Kasumi-1 (cell line): ENCODE results near the gene RNF103.
"Not testable (repeated sequence)": the region's sequence is repeated elsewhere in the genome, so short reads cannot be mapped to it uniquely, and the experiment has no call there.

Source experiments
- DNase-seq, 2 experiments: peaks; one replicate each; lab custom pipeline; 2025; lab: John Stamatoyannopoulos, UW

Gene RNF103, protein sequence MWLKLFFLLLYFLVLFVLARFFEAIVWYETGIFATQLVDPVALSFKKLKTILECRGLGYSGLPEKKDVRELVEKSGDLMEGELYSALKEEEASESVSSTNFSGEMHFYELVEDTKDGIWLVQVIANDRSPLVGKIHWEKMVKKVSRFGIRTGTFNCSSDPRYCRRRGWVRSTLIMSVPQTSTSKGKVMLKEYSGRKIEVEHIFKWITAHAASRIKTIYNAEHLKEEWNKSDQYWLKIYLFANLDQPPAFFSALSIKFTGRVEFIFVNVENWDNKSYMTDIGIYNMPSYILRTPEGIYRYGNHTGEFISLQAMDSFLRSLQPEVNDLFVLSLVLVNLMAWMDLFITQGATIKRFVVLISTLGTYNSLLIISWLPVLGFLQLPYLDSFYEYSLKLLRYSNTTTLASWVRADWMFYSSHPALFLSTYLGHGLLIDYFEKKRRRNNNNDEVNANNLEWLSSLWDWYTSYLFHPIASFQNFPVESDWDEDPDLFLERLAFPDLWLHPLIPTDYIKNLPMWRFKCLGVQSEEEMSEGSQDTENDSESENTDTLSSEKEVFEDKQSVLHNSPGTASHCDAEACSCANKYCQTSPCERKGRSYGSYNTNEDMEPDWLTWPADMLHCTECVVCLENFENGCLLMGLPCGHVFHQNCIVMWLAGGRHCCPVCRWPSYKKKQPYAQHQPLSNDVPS

DNA sequence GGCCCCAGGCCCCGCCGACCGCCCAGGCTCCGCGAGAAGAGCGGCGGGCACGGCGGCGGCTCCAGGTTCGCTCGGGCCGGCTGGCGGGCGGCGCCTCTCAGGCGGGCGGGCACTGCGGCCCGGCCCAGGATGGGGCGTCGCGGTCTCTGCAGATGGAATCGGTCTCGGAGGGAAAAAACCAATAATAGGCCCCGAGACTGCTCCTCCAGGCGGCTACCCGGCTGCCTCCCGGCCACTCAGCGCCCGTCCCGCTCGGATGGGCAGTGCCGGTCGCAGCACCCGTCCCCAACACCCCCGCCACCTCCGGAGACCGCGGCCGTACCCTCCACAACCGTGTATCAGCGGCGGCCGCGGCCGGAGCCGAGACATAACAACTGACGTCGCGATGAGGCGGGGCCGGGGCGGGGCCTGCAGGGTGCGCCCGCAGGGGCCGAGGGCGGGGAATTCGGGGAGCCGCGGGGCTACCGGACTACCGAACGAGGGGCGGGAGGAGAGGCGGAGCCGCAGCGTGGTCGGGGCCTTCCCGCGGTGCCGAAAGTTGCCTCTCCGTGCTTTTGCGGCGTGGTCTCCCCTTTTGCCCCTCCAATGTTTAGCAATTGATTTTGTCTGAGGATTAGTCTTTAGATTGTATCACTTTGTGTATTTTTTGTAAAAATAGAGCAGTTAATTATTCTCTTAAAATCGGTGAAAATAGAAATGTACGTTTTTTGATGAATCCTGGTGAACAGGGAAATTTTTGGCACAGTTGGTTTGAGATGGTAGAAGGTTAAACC lies at the start of gene RNF103:
RNF103 (minus strand) TSS at position 372 of the 773 bp plus-strand sequence. CDS start 979 bp downstream, outside the sequence.
- peak; percentile 72 to 81 for DNase-seq

DNA sequence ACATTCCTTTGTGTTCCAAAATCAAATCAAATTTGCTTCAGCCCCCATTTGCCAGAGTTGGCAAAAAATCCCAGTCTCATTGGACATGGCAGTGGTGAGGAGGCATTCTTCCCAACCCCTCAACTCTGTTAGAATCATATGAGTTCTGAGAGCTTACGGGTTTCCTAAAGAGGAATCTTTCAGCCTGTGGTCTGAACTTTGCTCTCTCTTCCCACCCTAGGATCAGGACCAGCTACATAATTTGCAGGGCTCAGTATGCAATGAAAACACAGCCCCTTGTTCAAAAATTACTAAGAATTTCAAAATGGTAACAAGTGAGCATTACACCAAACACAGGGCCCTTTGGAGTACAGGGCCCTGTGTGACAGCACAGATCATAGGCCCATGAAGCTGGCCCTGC lies 49.3 kb upstream of the RNF103 start:
- DNase-seq, result no peak

DNA sequence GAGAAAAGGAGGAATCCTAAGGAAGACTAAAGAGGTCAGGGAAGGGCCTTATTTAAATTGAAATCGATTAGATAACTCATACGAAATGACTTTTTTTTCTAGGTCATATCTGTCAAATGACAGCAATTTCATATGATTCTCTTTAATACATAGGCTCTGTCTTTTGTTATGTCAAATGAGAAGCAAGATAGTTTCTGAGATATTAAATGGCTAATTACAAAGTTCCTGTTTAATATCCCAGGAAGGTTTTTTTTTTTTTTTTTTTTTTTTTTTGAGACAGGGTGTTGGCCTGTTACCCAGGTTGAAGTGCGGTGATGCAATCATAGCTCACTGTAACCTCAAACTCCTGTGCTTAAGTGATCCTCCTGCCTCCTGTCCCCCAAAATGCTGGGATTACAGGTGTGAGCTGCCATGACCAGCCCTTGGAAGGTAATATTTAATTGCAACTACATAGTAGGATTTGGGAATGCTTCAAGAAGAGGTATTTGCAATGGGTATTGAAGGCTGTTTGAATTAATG lies 48.4 kb upstream of the RNF103 start:
- no peak for DNase-seq

DNA sequence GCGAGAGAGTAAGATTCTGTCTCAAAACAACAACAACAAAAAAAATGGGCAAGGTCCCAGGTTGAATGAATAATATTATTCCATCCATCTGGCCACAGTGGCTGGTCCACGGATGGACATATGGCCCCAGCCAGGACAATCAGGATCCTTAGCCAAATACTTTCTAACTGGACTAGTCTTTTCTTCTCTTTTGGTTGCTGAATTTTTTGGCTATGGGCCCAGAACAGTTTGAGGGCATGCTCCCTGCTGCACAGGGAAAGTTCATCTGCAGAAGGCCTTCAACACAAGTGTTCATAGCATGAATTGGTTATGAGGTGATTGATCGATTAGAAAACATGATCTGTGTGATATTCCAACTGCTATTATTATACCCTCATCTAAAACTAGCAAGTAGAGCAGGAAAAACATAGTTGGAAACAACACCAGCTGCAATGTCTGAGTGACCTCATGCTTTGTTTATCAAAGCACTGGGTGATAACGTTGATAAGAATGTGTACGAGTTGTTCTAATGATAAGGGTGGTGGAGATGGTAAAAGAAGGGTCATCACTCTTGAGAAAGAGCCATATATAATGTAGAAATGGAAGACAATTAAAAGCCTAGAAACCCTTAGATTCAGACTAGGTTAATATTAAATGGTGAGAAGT lies 47.8 kb upstream of the RNF103 start:
- DNase-seq, result no peak

DNA sequence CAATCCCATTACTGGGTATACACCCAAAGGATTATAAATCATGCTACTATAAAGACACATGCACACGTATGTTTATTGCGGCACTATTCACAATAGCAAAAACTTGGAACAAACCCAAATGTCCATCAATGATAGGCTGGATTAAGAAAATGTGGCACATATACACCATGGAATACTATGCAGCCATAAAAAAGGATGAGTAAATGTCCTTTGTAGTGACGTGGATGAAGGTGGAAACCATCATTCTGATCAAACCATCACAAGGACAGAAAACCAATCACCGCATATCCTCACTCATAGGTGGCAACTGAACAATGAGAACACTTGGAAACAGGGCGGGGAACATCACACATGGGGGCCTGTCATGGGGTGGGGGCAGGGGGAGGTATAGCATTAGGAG lies 45.7 kb upstream of the RNF103 start:
- not testable (repeated sequence) for DNase-seq

DNA sequence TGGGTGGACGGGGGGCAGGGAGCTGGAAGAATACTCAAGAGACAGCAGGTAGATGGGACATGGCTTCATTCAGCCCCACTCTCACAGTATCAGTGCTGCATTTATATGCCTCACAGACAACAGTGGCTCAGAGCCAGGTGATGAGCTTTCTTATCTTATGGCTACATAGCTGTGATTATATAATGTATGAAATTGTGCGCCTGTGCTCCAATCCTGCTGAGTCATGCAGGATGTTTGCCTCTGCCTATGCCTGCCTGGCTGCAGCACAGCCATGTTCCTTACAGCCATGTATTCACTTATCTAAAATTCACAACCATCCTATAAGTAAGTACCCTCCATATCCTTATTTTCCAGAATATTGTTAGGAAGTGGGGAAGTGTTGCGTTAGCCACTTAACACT lies 37.7 kb upstream of the RNF103 start:
- DNase-seq, result peak in 1 of 2 experiments; percentile 5

DNA sequence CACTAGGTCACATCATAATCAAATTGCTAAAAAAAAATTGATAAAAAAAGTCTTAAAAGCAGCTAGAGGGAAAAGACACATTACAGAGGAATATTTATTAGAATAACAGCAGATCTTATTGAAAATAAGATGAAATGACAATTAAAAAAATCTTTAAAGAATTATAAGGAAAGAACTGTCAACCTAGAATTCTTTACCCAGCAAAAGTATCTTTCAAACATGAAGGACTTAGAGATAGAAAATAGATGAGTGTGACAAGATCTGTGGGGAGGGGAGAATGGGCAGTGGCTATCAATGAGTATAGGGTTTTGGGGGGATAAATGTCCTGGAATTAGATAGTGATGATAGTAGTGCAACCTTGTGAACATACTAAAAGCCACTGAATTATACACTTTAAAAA lies 26.5 kb upstream of the RNF103 start:
- no peak for DNase-seq

DNA sequence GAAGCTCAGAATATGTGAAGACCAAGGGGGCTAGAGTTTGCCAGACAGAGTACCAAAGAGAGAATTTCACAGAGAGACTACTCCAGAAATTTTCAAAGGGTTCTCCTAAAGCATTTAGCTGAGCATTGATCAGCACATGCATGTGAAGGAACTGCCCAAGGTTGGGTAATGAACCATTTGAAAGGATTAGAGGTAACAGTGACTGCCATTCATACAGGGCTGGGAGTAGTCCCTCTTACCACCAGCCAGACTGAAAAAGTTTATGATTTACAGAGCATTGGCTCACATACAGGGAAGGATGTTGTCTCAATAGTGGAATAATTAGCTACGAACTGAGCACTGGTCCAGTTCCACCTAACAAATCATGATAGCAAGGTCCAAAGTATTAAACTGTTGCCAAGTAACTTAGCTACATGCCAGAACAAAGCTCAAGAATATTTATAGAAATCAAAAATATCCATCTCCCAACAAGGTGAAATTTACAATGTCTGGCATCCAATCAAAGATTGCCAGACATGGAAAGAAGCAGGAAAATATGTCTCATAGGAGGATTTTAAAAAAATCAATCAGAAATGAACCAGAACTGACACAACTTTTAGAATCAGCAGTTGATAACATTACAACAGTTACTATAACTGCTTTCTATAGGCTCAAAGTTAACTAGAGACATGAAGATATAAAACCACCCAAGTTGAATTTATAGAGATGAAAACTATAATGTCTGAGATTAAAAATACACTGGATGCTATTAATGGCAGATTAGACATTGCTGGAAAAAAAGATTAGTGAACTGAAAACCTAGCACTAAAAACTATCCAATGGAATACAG lies 25.7 kb upstream of the RNF103 start:
- no peak for DNase-seq

DNA sequence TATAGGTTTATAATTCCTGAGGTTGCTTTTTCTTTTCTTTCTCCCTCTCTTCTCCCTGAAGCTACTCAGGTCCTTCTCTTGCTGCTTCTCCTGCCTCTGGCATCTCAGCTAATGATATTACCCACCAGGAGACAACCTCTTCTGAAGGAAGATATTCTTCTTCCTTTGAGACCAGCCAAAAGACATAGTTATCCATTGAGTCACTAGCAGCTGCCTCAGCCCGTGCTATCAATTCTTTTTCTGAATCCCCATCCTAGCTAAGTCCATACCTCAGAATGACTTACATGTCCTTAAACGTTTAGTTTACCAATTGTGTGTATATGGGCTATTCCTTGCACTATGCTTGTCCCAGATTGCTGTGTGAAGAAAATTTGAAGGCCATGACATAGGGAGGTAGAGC lies 25.0 kb upstream of the RNF103 start:
- DNase-seq, result no peak

DNA sequence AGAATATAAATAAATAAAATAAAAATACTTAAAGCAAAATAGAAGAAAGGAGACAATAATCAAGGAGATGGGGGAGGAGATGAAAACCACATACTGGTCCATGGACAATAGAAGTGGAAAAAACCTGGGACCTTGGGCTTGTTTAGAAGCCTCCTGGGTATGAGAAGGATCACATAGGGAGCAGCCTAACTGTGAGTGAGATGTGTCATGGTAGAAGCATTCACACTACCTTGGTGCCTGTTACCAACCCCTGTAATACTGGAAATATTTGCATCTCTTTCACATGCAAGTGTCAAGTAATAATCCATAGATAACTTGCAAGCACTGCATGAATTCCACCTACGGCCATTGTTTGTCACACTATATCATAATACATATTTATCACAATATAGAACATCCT lies 23.2 kb upstream of the RNF103 start:
- DNase-seq, result no peak

DNA sequence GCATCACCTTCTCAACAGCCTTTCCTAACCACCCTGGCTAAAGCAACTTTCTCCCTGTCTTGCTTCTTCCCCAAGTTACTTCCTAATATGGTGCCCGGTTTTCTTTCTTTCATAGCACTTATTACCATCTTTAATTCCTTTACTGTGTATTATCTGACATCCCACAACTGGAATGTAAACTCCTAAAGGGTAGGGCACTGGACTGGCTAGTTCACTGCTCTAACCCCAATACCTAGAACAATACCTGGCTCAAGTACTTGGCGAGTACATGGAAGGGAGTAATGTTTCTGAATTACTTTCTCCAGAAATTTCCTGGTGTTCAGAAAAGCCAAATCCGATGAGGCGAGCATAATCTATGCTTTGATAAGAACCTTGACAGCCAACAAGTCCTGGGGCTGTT lies 22.7 kb upstream of the RNF103 start:
- DNase-seq, result no peak

DNA sequence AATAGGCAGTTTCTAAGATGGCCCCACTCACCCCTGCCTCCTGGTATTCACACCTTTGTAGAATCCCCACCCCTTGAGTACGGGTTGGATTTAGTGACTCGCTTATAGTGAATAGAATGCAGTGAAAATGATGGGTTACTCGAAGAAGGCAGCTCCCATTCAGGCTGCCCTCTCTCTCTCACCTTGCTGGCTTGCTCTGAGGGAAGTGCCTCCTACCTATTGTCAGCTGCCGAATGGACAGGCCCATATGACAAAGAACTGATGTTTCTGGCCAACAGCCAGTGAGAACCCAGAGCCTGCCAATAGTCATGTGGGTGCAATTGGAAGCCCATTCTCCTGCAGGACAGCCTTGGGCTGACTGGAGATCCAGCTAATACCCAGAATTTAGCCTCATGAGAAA lies 22.1 kb upstream of the RNF103 start:
- DNase-seq, result no peak

DNA sequence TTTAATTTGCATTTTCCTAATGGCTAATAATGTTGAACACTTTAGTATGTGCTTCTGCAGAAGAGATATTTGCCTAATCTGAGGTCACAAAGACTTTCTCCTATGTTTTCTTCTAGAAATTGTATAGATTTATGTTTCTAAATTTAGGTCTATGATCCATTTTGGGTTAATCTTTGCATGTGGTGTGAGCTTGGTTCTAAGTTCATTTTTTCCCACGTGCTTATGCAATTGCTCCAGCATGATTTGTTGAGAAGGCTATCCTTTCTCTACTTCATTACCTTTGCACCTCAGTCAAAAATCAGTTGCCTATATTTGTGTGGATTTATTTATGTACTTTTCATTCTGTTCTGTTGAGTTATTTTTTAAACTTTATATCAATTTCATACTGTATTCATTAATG lies 15.0 kb upstream of the RNF103 start:
- no peak for DNase-seq

DNA sequence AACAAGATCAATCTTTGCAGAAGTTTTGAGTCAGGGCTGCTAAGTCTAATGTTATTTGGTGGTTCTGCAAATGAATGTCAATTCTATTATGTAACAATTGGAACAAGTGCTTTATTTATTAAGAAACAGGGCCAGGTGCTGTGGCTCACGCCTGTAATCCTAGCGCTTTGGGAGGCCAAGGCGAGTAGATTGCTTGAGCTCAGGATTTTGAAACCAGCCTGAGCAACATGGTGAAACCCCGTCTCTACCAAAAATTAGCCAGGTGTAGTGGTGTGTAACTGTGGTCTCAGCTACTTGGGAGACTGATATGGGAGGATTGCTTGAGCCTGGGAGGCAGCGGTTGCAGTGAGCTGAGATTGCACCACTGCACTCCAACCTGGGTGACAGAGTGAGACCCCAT lies 13.2 kb upstream of the RNF103 start:
- DNase-seq, result no peak

DNA sequence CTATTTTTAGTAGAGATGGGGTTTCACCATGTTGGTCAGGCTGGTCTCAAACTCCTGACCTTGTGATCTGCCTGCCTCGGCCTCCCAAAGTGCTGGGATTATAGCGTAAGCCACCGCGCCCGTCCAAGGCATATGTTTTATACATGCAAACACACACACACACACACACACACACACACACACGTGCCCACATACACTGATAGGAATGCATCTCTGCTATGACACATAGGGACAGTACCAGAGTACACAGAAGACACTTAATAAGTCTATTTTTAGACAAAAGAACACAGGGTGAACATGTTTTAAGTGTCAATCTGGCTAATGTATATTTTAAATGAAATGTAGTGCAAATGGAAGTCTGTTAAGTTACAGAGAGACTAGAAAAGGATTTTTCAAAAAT lies 10.7 kb upstream of the RNF103 start:
- no peak for DNase-seq

DNA sequence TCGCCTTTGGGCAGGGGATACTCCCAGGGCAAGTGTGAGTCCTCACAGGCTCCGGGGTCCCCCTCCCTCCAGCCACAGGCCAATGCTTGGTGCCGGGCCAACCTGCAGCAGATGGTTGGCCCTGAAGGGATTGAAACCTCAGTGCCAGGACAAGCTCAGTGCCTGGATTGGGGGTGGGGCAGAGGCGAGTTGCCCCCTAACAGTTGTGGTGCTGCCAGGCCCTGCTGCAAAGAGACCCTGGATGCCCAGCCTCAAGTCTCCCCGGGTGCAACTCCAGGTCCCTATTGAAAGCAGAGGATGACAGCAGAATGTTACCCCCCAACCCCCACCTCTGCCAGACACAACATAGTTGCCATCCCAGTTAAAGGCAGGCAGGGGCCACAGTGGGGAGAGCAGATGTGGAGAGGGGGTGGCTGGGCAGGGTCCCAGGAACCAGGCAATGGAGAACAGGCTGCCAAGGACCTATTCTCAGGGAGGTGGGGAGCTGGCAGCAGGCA lies 9.5 kb upstream of the RNF103 start:
- DNase-seq, result no peak

DNA sequence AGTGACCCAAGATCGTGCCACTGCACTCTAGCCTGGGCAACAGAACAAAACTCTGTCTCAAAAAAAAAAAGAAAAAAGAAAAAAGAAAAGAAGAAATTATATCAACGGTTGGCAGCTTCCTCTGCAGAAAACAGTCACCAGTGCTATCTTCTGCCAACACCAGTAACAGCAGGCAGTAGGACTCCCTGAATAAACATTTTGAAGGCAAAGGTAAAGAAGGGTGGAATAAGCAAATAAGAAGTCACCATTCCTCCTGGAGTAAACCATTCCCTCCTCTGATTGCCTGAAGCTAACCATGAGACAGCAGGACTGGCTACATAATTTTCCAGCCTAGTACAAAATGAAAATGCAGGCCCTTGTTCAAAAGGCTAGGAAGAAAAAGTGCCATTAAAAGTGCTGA lies 9.0 kb upstream of the RNF103 start:
- DNase-seq, result no peak

DNA sequence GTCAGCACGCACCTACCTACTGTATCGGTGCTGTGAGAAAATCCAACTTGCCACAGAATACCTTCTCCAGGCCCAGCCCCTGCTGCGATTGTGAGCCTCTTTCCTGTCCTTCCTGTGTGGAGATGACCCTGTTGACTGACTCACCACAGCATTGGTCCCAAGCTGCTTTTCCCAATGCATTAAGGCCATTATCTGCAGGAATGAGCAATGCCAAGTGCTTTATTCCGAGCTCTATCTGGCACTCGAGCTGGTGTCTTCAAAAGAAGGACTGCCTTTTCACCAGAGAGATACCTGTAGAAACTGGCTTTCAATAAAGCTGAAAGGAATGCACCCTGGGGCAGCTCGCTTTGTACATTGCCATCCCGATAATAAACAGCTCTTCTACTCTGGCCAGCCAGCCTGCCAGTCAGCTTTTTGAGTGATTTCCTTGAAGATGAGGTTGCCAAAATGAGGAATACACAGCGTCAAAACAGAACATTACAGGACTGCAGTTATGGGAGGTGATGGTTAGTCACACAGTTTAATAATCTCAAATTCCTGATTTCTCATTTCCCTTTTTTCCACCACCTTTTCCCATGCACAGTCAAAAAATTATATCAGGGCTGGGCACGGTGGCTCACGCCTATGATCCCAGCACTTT lies 8.3 kb upstream of the RNF103 start:
- no peak for DNase-seq

DNA sequence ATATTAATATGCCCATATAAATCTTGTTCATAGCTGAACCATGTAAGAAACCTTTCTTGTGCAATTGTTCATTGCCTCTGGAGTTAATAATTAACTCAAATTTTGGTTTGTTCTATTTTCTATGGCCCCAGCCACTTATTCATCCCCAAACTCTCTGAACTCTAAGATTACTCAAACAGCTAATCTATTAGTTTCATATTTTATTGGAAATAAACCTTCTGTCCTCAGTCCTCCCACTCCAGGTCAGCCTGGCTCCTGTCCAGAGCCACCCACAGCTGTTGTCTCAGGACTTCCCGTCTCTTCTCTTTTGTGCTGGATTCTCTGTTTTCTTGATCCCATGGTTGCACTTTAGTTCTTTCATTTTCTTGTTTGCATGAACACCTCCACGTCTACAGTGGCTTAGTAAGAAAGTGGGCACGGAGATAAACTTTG lies 4.4 kb upstream of the RNF103 start:
- DNase-seq, result no peak

DNA sequence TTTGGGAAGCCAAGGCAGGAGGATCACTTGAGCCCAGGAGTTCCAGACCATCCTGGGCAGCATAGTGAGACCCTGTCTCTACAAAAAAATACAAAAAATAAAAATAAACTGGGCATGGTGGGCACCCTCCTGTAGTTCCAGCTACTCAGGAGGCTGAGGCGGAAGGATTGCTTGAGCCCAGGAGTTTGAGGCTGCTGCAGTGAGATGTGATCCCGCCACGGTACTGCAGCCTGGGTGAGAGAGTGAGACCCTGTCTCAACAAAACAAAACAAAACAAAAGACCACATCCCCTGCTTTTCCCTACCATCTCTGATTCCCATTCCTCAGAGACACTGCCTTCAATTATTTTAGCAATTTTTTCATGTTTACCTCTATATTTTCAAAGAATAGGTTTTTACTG lies 3.9 kb upstream of the RNF103 start:
- no peak for DNase-seq
